ENCODE data around the gene CORO2A.

- TF ChIP-seq CTCF (IDR thresholded peaks at IDR 0.05; ENCODE audit: low read depth, low read length), result no peak
- TF ChIP-seq EZH2phosphoT487 (IDR thresholded peaks at IDR 0.05; ENCODE audit: low read depth), result no peak
Observed at GRCh38 chr9:98097836-98098235, 94.6 kb downstream of the CORO2A start.

Measured in OCI-LY3 (cell line).